MCF 10A (cell line): ENCODE results near the gene AVPR2. TPM values are rescaled to one million over a fixed set of nuclear protein-coding genes. Genes with fewer than 3 reads are reported as not detected.

Source experiments
- BruUV-seq: library from RNA; stranded (reverse); fragments of 400-500 nt; replicated peaks from 2 replicates; lab custom pipeline; 2021; lab: Mats Ljungman, UMichigan
- CTCF ChIA-PET: fragments of 300-600 bp; sonication (Branson Sonifier 250); formaldehyde crosslinking; extraction: SDS; loops from one replicate; lab custom pipeline; 2021; ENCODE audit warnings: antibody characterized with exemption, inconsistent platforms; lab: Yijun Ruan, JAX
- POLR2A ChIA-PET: fragments of 300-600, 350-650 bp; sonication (Branson Sonifier 250); formaldehyde crosslinking; extraction: SDS; loops from one replicate; lab custom pipeline; 2020; ENCODE audit warnings: antibody characterized with exemption, inconsistent platforms; lab: Yijun Ruan, JAX
- DNase-seq: peaks from one replicate; pipeline ENCODE4 v3.0.0-alpha.2; 2018; ENCODE audit not compliant: unreplicated experiment
- H3K27ac Mint-ChIP-seq: one replicate; pipeline ENCODE4 v1.8.0; 2022; ENCODE audit warnings: mild to moderate bottlenecking, low read depth, mixed read lengths; ENCODE audit not compliant: unreplicated experiment
- H3K27me3 Mint-ChIP-seq: one replicate; pipeline ENCODE4 v1.8.0; 2022; ENCODE audit warnings: mixed read lengths; ENCODE audit not compliant: insufficient read depth, unreplicated experiment
- H3K36me3 Mint-ChIP-seq: one replicate; pipeline ENCODE4 v1.8.0; 2022; ENCODE audit warnings: mild to moderate bottlenecking, moderate library complexity, mixed read lengths; ENCODE audit not compliant: insufficient read depth, unreplicated experiment
- H3K4me1 Mint-ChIP-seq: one replicate; pipeline ENCODE4 v1.8.0; 2022; ENCODE audit warnings: mixed read lengths; ENCODE audit not compliant: insufficient read depth, unreplicated experiment
- H3K4me3 Mint-ChIP-seq: one replicate; pipeline ENCODE4 v1.8.0; 2022; ENCODE audit warnings: mild to moderate bottlenecking, moderate library complexity, mixed read lengths; ENCODE audit not compliant: unreplicated experiment
- H3K9me3 Mint-ChIP-seq: one replicate; pipeline ENCODE4 v1.8.0; 2022; ENCODE audit warnings: mixed read lengths; ENCODE audit not compliant: unreplicated experiment
- intact Hi-C: fragments of 100-400 bp; cut with micrococcal nuclease; formaldehyde crosslinking; loops from 2 replicates; pipeline ENCODE4 v1.14.1; 2022
- total RNA-seq: library from RNA; stranded (reverse); gene quantifications from 2 replicates; pipeline ENCODE4 v1.2.3, GENCODE V29; 2022
- TF ChIP-seq, protein P1 (sequence below): fragments of 200-600 bp; IDR thresholded peaks from one replicate; pipeline ENCODE4 v1.8.0; 2022; ENCODE audit warnings: antibody characterized with exemption, mild to moderate bottlenecking; ENCODE audit not compliant: unreplicated experiment

Gene AVPR2
- total RNA-seq, 1 experiment from 2014 or later: not detected

DNA sequence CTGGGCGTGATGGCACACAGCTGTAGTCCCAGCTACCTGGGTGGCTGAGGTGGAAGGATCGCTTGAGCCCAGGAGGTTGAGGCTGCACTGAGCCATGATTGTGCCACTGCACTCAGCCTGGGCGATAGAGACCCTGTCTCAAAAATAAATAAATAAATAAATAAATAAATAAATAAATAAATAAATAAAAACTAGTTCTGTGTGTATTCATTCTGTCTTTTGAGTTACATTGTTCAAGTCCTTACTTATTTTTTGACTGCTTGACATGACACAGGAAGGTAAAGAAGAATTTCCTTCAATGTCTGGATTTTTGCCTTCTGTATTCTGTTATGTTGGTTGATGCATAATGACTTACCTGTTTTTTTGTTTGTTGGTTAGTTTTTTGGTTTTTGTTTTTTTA is 32.6 kb downstream of the AVPR2 start:
- Mint-ChIP-seq H3K4me3 (no peak overlapping the region), H3K9me3 (no peaks in the 10 kb centered on the region), H3K27me3 (peaks cover 40% of the 10 kb centered on the region), H3K4me1 (no peaks in the 10 kb centered on the region), H3K36me3 (peaks cover 4% of the 10 kb centered on the region), H3K27ac (no peak overlapping the region)
- DNase-seq: no peak
- intact Hi-C loops: no loop called here
- ChIA-PET POLR2A (interaction anchor here (1.7 kb wide), 1 partner anchor 10 kb away, joined by 3 read pairs; no protein-coding TSS in a partner anchor), CTCF (interaction anchor here (0.6 to 2.2 kb wide), 3 partner anchors 10 to 14 kb away, joined by 3 to 15 read pairs (median 6); no protein-coding TSS in a partner anchor)
- TF ChIP-seq, protein P1, sequence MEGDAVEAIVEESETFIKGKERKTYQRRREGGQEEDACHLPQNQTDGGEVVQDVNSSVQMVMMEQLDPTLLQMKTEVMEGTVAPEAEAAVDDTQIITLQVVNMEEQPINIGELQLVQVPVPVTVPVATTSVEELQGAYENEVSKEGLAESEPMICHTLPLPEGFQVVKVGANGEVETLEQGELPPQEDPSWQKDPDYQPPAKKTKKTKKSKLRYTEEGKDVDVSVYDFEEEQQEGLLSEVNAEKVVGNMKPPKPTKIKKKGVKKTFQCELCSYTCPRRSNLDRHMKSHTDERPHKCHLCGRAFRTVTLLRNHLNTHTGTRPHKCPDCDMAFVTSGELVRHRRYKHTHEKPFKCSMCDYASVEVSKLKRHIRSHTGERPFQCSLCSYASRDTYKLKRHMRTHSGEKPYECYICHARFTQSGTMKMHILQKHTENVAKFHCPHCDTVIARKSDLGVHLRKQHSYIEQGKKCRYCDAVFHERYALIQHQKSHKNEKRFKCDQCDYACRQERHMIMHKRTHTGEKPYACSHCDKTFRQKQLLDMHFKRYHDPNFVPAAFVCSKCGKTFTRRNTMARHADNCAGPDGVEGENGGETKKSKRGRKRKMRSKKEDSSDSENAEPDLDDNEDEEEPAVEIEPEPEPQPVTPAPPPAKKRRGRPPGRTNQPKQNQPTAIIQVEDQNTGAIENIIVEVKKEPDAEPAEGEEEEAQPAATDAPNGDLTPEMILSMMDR: no peak
- no TSS peak for BruUV-seq

DNA sequence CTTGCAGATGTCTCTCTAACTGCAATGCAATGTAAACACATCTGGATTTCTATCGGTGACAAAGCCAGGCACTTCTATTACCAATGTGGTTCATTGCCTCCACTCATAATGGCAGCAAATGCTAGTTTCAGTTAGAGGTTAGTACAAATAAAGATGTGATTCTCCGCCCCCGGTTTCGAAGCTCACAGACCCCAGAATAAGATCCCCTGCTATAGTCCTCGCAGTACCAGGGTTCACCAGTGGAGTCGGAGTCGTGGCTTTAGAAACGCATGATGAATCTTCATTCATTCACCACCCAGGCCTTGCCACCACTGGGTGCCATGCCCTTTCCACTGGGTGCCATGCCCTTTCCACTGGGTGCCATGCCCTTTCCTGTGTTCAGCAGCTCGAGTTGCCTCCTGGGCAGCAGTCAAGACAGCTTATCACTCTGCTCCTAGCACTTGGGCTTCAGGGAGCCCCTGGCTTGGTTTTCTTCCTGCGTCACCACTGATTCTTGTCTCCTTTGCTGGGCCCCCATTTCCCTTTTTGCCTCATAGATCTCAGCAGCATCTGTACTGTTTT is 33.8 kb downstream of the AVPR2 start:
- Mint-ChIP-seq H3K4me1 (no peaks in the 10 kb centered on the region), H3K4me3 (no peak overlapping the region), H3K27me3 (peaks cover 40% of the 10 kb centered on the region), H3K27ac (no peak overlapping the region), H3K36me3 (no peaks in the 10 kb centered on the region), H3K9me3 (no peaks in the 10 kb centered on the region)
- DNase-seq: no peak
- TF ChIP-seq, protein P1: no peak
- ChIA-PET POLR2A (interaction anchor here (0.6 to 1.7 kb wide), 2 partner anchors 9 to 430 kb away, joined by 3 to 4 read pairs; no protein-coding TSS in a partner anchor), CTCF (interaction anchor here (1.7 kb wide), 2 partner anchors 9 to 15 kb away, joined by 6 to 8 read pairs; no protein-coding TSS in a partner anchor)
- no TSS peak for BruUV-seq
- intact Hi-C loops: no loop called here

DNA sequence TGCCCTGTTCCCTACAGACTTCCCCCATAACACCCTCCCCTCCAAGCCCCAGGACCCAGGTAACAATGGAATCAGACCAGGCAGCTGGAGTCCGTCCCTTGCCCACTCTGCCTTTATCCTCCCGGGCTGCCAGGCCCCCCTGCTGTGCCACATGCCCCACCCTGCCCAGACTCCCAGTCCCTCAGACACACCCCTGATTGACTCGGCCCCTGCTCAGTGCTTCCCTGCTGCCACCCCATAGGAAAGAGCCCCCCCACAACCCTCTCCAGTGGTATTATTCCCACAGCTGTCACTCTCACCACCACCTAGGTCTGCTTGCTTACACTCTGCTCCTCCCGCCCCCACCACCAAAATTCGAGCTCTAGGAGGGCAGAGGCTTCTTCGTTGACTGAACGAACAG is 35.1 kb downstream of the AVPR2 start:
- H3K27me3 Mint-ChIP-seq: peaks cover 40% of the 10 kb centered on the region
- H3K36me3 Mint-ChIP-seq: no peaks in the 10 kb centered on the region
- BruUV-seq: no TSS peak
- TF ChIP-seq, protein P1: no peak
- ChIA-PET CTCF (interaction anchor here (0.6 to 1.8 kb wide), 4 partner anchors 13 to 176 kb away, joined by 3 to 11 read pairs (median 4); no protein-coding TSS in a partner anchor), POLR2A (no interaction called here)
- H3K4me3 Mint-ChIP-seq: no peak overlapping the region
- H3K4me1 Mint-ChIP-seq: no peaks in the 10 kb centered on the region
- DNase-seq: no peak
- H3K27ac Mint-ChIP-seq: no peak overlapping the region
- intact Hi-C loops: no loop called here
- no peaks in the 10 kb centered on the region for H3K9me3 Mint-ChIP-seq

DNA sequence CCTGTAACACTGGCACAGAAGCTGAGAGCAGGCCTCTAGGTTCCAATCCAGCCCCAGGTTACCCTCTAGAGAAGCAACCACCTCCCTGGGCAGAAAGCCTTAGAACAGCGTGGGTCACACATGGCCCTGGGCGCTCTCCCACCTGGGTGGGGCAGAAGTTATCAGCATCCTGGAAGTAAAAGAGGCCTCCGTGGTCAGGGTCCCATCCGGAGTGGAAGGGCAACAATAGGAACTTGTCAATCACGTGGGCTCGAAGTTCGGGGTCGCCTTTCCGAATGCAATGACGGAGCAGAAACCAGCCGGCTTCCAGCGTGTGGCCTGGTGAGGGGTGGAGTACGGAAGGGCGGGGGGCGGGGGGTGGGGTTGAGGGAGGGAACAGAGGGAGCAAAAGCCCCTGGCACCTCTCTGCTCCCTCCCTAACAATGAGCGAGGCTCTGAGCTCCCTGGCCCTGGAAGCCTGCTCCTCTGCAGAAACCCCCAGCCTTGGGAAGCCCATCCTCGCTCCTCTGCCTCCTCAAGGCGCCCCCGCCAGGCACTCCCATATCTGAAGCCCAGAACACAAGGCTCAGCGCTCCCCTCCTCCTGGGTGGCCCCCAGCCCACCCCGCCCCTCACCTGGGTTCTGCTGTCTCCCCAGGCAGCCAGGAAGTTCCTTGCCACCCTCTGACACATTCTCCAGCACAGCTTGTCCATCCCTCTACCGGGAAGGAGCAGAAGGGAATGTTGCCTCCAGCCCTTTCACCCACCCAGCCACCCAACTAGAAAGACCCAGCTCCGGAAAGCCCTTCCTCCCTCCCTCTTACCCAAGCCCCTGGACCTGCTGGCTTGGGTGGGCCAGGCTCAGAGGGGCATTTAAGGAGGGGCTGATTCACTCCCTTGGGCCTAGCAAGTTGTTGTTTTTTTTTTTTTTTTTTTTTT is 37.1 kb downstream of the AVPR2 start:
- intact Hi-C loops: no loop called here
- H3K4me3 Mint-ChIP-seq: no peak overlapping the region
- ChIA-PET CTCF (no interaction called here), POLR2A (no interaction called here)
- peaks cover 35% of the 10 kb centered on the region for H3K27me3 Mint-ChIP-seq
- no TSS peak for BruUV-seq
- TF ChIP-seq, protein P1: no peak
- no peaks in the 10 kb centered on the region for H3K4me1 Mint-ChIP-seq
- H3K9me3 Mint-ChIP-seq: no peaks in the 10 kb centered on the region
- no peak overlapping the region for H3K27ac Mint-ChIP-seq
- H3K36me3 Mint-ChIP-seq: no peaks in the 10 kb centered on the region
- no peak for DNase-seq
